ENCODE data around the gene CARMIL1. TPM values are rescaled to one million over a fixed set of nuclear protein-coding genes. Genes with fewer than 3 reads are reported as not detected.
A peak's percentile ranks its signal among the peaks of the same experiment; 100 is the strongest.

The CARMIL1 gene
- total RNA-seq, 1 donor from 2014 or later: 19.1 TPM

DNA sequence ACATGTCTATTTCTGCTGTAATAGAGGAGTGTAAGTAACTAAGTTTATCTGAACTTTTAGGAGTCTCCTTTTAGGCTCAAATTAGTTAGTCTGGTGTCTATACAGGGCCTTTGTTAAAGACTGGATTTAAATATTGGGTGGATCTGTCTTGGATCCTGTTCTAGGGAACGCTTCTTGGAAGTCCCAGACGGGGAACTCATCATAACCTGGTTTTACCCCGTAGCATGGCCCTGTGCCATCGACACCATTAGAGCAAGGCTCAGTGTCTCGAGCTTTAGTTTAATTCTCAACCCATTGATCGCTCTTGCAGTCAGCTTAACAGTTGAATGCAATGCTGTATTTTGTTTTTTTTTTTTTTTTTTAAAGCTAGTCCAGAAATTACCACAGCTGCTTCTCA lies 89.9 kb downstream of the CARMIL1 start:
- peaks cover 3% of the 10 kb centered on the region for H3K4me1 ChIP-seq (ENCODE audit: insufficient read depth, low read length)
- no peaks in the 10 kb centered on the region for H3K36me3 ChIP-seq (ENCODE audit: insufficient read depth, low read length)
- Mint-ChIP-seq H3K4me3 (ENCODE audit: unreplicated experiment) (no peak overlapping the region), H3K36me3 (ENCODE audit: low read depth, unreplicated experiment) (no peaks in the 10 kb centered on the region), H3K9me3 (ENCODE audit: unreplicated experiment) (peaks cover 2% of the 10 kb centered on the region), H3K27ac (ENCODE audit: unreplicated experiment) (no peak overlapping the region), H3K27me3 (ENCODE audit: low read depth, unreplicated experiment) (no peaks in the 10 kb centered on the region), H3K4me1 (ENCODE audit: low read depth, unreplicated experiment) (peaks cover 40% of the 10 kb centered on the region)
- TF ChIP-seq EZH2 (IDR thresholded peaks at IDR 0.05; ENCODE audit: insufficient read depth, low read length): no peak
- TF ChIP-seq, protein P1, sequence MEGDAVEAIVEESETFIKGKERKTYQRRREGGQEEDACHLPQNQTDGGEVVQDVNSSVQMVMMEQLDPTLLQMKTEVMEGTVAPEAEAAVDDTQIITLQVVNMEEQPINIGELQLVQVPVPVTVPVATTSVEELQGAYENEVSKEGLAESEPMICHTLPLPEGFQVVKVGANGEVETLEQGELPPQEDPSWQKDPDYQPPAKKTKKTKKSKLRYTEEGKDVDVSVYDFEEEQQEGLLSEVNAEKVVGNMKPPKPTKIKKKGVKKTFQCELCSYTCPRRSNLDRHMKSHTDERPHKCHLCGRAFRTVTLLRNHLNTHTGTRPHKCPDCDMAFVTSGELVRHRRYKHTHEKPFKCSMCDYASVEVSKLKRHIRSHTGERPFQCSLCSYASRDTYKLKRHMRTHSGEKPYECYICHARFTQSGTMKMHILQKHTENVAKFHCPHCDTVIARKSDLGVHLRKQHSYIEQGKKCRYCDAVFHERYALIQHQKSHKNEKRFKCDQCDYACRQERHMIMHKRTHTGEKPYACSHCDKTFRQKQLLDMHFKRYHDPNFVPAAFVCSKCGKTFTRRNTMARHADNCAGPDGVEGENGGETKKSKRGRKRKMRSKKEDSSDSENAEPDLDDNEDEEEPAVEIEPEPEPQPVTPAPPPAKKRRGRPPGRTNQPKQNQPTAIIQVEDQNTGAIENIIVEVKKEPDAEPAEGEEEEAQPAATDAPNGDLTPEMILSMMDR (IDR thresholded peaks at IDR 0.05; ENCODE audit: insufficient read depth, low read depth, low read length): no peak
- no peaks in the 10 kb centered on the region for H4K20me1 ChIP-seq (ENCODE audit: insufficient read depth, low read length)
- no peak overlapping the region for H2AFZ ChIP-seq (ENCODE audit: low read depth, low read length)
- H3K27ac ChIP-seq (ENCODE audit: low read depth, low read length): no peak overlapping the region
- H3K4me2 ChIP-seq (ENCODE audit: low read length): no peak overlapping the region
- H3K4me3 ChIP-seq (ENCODE audit: insufficient read depth, low read depth, low read length): no peak overlapping the region
- no peaks in the 10 kb centered on the region for H3K27me3 ChIP-seq (ENCODE audit: insufficient read depth, low read length)
- H3K9me3 ChIP-seq (ENCODE audit: insufficient read depth, low read depth, low read length): no peaks in the 10 kb centered on the region
- H3K79me2 ChIP-seq (ENCODE audit: insufficient read depth, low read length): no peaks in the 10 kb centered on the region
- DNase-seq (ENCODE audit: low read depth): peak; percentile 15
- H3K9ac ChIP-seq (ENCODE audit: low read length): no peak overlapping the region
- no peak for FAIRE-seq

DNA sequence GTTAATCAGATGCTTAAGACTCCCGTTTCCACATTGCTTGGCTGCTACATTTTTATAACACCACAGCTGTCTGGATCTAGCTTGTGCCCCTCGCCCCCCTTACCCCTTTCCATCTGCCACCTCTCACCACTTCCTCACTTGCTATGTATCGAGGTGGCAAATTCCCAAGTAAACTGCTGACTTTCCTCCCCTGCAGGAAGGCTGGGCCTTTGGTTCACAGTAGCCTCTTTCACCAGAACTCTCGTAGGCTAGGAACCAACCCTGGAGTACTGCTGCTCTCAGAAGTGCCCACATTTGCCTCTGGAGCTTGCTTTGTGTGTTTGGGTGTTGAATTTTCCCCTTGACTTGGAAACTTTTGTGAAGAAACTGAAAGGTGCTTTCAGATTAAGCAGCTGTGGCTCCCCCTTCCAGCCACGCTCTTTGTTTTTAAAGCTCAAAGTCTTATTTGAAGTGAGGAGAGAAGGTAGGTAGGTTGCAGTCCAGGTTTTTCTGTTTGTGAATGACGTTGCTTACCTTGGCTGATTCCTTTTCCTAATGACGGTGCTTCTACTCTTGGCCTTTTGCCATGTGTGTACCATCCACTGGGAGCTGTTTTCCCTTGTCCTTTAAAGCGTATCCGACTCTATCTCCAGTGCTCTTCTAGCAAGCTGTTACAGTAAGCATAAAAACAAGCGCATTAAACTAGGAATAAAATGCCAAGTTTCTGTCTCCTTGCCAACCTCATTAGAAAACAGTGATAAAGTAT lies 90.4 kb downstream of the CARMIL1 start:
- no peak for FAIRE-seq
- peak overlapping the region; percentile 54 for H3K4me2 ChIP-seq (ENCODE audit: low read length)
- no peaks in the 10 kb centered on the region for H4K20me1 ChIP-seq (ENCODE audit: insufficient read depth, low read length)
- H3K4me1 ChIP-seq (ENCODE audit: insufficient read depth, low read length): peaks cover 3% of the 10 kb centered on the region
- H3K79me2 ChIP-seq (ENCODE audit: insufficient read depth, low read length): no peaks in the 10 kb centered on the region
- H3K9me3 ChIP-seq (ENCODE audit: insufficient read depth, low read depth, low read length): no peaks in the 10 kb centered on the region
- DNase-seq (ENCODE audit: low read depth): peak; percentile 45
- peaks cover 4% of the 10 kb centered on the region for H3K9me3 Mint-ChIP-seq (ENCODE audit: unreplicated experiment)
- H3K36me3 Mint-ChIP-seq (ENCODE audit: low read depth, unreplicated experiment): no peaks in the 10 kb centered on the region
- no peak overlapping the region for H3K4me3 ChIP-seq (ENCODE audit: insufficient read depth, low read depth, low read length)
- peaks cover 40% of the 10 kb centered on the region for H3K4me1 Mint-ChIP-seq (ENCODE audit: low read depth, unreplicated experiment)
- TF ChIP-seq, protein P1 (IDR thresholded peaks at IDR 0.05; ENCODE audit: insufficient read depth, low read depth, low read length): no peak
- no peak for TF ChIP-seq EZH2 (IDR thresholded peaks at IDR 0.05; ENCODE audit: insufficient read depth, low read length)
- H3K27ac ChIP-seq (ENCODE audit: low read depth, low read length): no peak overlapping the region
- H3K27me3 Mint-ChIP-seq (ENCODE audit: low read depth, unreplicated experiment): no peaks in the 10 kb centered on the region
- no peaks in the 10 kb centered on the region for H3K27me3 ChIP-seq (ENCODE audit: insufficient read depth, low read length)
- no peaks in the 10 kb centered on the region for H3K36me3 ChIP-seq (ENCODE audit: insufficient read depth, low read length)
- H3K9ac ChIP-seq (ENCODE audit: low read length): no peak overlapping the region
- peak overlapping the region; percentile 25 for H3K4me3 Mint-ChIP-seq (ENCODE audit: unreplicated experiment)
- peak overlapping the region; percentile 53 for H2AFZ ChIP-seq (ENCODE audit: low read depth, low read length)
- H3K27ac Mint-ChIP-seq (ENCODE audit: unreplicated experiment): peak overlapping the region; percentile 77

Data from astrocyte (in vitro differentiated cells and primary cell).